ENCODE results near the gene SPATA13.

The SPATA13 gene

GRCh38 chr13:24142453-24142852 lies 18.1 kb upstream of the SPATA13 start:
- no peak for DNase-seq

DNA sequence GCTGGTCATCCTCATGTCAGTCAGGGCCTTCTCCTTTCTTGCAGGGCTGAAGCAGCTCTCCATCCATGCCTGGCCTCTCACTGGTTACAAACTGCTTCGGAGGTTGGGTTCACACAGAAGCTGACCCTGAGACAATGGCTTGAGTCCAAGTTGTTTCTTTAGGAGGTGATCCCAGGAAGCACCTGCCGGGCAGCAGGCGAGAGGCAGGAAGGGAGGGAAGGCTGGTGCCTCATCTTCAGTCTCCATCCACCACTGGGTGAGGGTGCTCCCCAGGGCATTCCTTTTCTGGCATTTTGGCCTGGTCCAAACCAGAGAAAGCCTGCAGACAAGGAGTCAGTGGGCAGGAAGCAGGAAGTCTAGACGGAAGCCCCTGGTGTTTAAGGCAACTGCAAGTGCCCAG lies 17.6 kb upstream of the SPATA13 start:
- no peak for DNase-seq

GRCh38 chr13:24145240-24145639 lies 15.3 kb upstream of the SPATA13 start:
- no peak for DNase-seq

GRCh38 chr13:24145674-24146073 lies 14.8 kb upstream of the SPATA13 start:
- no peak for DNase-seq

GRCh38 chr13:24146961-24147569 lies 13.5 kb upstream of the SPATA13 start:
- no peak for DNase-seq

GRCh38 chr13:24147570-24147963 lies 13.0 kb upstream of the SPATA13 start:
- no peak for DNase-seq

- no peak for DNase-seq
Measured at GRCh38 chr13:24148414-24149235, 11.9 kb upstream of the SPATA13 start.

GRCh38 chr13:24149246-24150032 lies 11.1 kb upstream of the SPATA13 start:
- no peak for DNase-seq

DNA sequence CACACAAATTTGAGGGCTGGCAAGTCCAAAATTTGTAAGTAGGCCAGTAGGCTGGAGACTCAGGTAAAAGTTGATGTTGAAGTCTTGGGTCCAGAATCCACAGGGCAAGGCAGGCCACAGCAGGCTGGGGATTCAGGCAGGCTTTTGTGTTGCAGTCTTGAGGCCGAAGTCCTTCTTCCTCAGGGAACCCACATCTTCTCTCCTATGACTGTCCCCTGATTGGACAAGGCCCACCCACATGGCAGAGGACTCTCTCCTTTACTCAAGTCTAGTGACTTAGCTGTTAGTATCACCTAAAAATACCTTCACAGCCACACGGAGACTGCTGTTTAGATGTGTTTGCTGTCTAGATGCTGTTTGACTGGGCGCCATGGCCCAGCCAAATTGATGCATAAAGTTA lies 9.9 kb upstream of the SPATA13 start:
- DNase-seq, result no peak

DNA sequence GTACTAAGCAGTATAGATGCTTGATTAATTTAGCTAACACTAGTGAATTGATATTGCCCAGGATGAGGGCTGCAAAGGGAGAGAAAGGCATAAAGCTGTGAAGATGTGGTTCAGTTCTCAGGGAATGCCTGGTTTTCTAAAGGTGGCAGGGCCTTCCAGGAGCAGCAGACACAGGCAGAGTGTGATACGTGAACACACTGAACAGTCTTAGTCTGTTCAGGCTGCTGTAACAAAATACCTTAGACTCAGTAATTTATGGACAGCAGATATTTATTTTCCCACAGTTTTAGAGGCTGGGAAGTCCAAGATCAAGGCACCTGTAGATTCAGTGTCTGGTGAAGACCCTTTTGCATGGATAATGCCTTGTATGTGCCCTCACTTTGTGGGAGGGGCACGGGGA lies 8.7 kb upstream of the SPATA13 start:
- no peak for DNase-seq

- no peak for DNase-seq
Measured at GRCh38 chr13:24152292-24153214, 8.0 kb upstream of the SPATA13 start.

GRCh38 chr13:24153347-24153746 lies 7.2 kb upstream of the SPATA13 start:
- DNase-seq, result no peak

DNA sequence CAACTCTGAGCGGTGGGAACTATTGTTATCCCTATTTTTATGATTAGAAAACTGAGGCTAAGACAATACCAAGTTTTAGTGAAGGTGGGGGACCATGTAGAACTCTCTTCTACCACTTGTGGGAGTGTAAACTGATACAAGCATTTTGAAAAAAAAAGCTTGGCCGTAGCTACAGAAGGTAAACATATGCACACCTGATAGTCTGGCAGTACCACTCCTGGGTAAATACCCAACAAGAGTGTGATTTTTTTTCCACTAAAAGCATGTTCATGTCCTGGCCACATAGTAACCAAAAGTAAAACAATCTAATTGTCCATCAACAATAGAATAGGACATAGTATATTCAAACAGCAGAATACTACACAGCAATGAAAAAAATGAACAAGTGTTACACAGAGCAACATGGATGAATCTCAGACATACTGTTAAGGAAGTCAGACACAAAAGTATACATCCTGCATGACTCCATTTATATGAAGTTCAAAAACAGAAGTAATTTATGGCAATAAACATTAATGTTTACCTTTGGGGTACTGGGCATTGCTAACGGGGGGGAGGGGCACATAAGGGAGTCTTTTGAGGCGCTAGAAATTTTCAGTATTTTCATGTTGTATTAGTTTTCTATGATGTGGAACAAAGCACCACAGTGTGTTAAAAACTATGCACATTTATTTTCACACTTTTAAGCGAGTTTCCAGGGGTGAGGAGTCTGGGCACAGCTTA lies 6.4 kb upstream of the SPATA13 start:
- DNase-seq, result no peak

DNA sequence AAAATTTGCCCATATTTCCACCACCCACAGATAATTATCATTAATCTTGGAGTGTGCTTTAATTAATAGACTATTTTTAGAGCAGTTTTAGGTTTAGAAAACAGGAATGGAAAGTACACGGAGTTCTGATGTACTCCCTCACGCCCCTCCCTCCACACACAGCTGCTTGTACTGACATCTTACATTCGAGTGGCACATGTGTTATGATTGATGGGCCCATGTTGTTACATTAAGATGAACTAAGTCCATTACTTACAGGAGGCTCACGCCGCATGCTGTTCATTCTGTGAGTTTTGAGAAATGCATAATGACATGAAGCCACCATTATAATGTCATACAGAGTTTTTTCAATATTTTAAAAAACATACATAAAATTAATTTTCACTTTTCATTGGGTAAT lies 1.2 kb upstream of the SPATA13 start:
- no peak for DNase-seq

DNA sequence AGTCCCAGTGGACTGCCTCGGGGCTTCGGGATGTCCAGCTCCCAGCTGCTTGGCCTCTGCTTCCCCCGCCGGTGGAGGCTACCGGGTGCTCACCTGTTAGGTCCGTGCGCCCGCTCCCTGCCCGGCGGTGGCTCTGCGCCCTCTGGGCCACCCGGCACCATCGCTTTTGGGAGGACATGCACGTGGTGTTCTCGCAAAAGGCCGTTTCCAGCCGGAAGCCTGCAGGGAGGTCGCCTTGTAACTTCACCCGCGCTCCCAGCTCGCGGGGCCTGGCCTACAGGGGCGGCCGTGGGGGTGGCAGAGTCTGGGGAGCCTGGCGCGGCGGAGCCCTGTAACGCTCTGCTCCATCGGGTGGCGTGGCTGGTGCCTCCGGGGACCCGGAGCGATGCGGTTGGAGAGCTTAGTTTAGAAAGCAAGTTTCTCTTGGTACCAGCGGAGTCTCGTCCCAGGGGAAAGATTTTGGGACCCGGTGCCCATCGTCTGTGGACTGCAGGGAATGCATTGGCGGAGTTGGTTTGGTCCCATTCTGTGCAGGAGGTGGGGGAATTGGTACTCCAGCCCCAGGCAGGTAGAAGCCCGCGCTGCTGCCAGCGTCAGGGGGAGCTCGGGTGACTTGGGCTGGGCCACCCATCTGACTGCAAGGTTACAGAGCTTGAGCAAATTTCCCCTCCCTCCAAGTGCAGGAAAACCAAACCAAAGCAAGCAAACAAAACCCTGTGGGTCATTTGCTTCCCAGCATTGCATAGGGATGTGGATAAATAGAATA lies 673 bp downstream of the SPATA13 start:
- DNase-seq, result peak; percentile 27

DNA sequence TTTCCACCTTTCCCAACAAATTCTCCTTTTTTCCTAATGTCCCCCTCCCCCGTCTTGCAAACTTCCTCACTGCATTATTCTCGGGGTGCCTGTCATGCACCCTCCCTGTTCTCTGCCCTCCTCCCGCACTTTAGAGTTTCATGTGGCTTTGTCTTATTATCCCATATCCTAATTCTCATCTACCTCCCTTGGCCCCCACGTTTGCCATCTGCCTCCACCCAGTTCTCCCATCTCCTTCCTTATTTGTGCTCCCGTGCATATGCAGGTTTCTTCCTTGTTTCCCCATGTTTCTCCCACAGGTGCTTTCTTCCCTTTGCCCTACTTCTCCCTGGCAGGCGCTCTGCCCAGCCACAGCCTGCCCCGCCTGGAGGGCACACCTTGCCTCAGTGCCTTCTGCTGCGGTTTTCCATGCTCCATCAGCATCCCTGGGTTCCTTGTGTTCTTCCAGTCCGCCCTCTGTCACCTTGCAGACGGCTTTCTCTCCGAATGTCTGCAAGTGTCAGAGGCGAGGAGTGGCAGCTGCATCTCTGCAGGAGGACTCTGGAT lies 1.5 kb downstream of the SPATA13 start:
- DNase-seq, result no peak

DNA sequence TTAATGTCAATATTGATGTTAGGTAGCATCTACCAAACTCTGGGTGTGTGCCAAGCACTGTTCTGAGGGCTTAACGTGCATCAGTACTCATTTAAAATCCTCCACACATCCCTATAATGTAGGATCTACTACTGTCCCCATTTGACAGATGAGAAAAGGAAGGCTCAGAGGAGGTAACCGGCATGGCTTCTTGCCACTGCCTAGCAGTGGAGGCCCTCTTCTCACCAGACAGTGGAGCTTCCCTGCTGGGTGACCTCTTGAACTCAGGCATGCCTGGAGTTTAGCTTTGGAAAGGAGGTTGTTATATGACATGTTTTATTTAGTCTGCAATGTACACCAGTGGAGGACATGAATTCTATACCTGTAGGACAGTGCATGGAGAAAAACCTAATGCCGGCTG lies 2.1 kb downstream of the SPATA13 start:
- DNase-seq, result no peak

GRCh38 chr13:24165746-24166145 lies 5.2 kb downstream of the SPATA13 start:
- no peak for DNase-seq

- no peak for DNase-seq
Measured at GRCh38 chr13:24166561-24166960, 6.0 kb downstream of the SPATA13 start.

GRCh38 chr13:24167666-24168391 lies 7.3 kb downstream of the SPATA13 start:
- DNase-seq, result no peak

All from stimulated activated CD4-positive, alpha-beta T cell treated with anti-CD3 and anti-CD28 coated beads, Interleukin-1b, Interleukin-23, amount 100 ng/mL, for 48 hours (primary cell).